ENCODE measurements around the gene SFTPB. TPM values are rescaled to one million over a fixed set of nuclear protein-coding genes. Genes with fewer than 3 reads are reported as not detected.

The SFTPB gene
- polyA plus RNA-seq, 1 donor from 2014 or later: not detected

DNA sequence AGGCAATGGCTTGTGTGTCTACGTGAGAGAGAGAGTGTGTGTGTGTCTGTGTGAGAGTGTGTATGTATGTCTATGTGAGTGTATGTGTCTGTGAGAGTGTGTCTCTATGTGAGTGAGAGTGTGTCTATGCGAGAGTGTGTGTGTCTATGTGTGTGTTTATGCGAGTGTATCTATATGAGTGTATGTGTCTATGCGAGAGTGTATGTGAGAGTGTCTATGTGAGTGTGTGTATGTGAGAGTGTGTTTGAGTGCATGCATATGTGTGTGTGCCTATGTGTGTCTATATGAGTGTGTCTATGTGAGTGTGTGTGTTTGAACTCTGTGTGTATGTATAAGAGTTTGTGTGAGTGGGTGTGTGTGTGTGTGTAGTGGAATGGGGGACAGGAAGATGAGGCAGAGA is 16.4 kb upstream of the SFTPB start:
- H2AFZ ChIP-seq (ENCODE audit: low read depth, low read length): no peak overlapping the region
- no peaks in the 10 kb centered on the region for H3K79me2 ChIP-seq (replicated peaks; ENCODE audit: insufficient read depth, low read length)
- no peaks in the 10 kb centered on the region for H3K9me3 ChIP-seq (ENCODE audit: low read length)
- no peaks in the 10 kb centered on the region for H3K9me2 ChIP-seq (ENCODE audit: insufficient read depth, low read length)
- H3K4me3 ChIP-seq (ENCODE audit: low read length): no peak overlapping the region
- TF ChIP-seq EZH2 (IDR thresholded peaks at IDR 0.05; ENCODE audit: borderline replicate concordance, insufficient read depth, low read length, poor library complexity, severe bottlenecking) (no peak), RAD21 (conservative IDR thresholded peaks at IDR 0.05) (no peak), EP300 (conservative IDR thresholded peaks at IDR 0.05; ENCODE audit: poor library complexity, severe bottlenecking) (no peak), POLR2AphosphoS5 (IDR thresholded peaks at IDR 0.05) (no peak), SMC3 (conservative IDR thresholded peaks at IDR 0.05; ENCODE audit: poor library complexity) (no peak), TAF1 (IDR thresholded peaks at IDR 0.05; ENCODE audit: low read depth) (no peak), CTCF (IDR thresholded peaks at IDR 0.05; ENCODE audit: poor library complexity, severe bottlenecking) (no peak), MXI1 (conservative IDR thresholded peaks at IDR 0.05; ENCODE audit: poor library complexity, severe bottlenecking) (no peak)
- TF ChIP-seq, protein P1, sequence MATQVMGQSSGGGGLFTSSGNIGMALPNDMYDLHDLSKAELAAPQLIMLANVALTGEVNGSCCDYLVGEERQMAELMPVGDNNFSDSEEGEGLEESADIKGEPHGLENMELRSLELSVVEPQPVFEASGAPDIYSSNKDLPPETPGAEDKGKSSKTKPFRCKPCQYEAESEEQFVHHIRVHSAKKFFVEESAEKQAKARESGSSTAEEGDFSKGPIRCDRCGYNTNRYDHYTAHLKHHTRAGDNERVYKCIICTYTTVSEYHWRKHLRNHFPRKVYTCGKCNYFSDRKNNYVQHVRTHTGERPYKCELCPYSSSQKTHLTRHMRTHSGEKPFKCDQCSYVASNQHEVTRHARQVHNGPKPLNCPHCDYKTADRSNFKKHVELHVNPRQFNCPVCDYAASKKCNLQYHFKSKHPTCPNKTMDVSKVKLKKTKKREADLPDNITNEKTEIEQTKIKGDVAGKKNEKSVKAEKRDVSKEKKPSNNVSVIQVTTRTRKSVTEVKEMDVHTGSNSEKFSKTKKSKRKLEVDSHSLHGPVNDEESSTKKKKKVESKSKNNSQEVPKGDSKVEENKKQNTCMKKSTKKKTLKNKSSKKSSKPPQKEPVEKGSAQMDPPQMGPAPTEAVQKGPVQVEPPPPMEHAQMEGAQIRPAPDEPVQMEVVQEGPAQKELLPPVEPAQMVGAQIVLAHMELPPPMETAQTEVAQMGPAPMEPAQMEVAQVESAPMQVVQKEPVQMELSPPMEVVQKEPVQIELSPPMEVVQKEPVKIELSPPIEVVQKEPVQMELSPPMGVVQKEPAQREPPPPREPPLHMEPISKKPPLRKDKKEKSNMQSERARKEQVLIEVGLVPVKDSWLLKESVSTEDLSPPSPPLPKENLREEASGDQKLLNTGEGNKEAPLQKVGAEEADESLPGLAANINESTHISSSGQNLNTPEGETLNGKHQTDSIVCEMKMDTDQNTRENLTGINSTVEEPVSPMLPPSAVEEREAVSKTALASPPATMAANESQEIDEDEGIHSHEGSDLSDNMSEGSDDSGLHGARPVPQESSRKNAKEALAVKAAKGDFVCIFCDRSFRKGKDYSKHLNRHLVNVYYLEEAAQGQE (IDR thresholded peaks at IDR 0.05; ENCODE audit: borderline replicate concordance): no peak
- H3K27me3 ChIP-seq (ENCODE audit: insufficient read depth, low read depth, low read length): no peaks in the 10 kb centered on the region
- no peaks in the 10 kb centered on the region for H3F3A ChIP-seq (ENCODE audit: insufficient read depth, low read length, poor library complexity, severe bottlenecking)
- no peak overlapping the region for H3K4me2 ChIP-seq (ENCODE audit: low read length)
- H3K36me3 ChIP-seq (ENCODE audit: insufficient read depth, low read length): no peaks in the 10 kb centered on the region
- H3K27ac ChIP-seq (ENCODE audit: low read length): no peak overlapping the region
- no peak overlapping the region for H3K9ac ChIP-seq (ENCODE audit: low read length)
- H4K20me1 ChIP-seq (ENCODE audit: insufficient read depth): no peaks in the 10 kb centered on the region

DNA sequence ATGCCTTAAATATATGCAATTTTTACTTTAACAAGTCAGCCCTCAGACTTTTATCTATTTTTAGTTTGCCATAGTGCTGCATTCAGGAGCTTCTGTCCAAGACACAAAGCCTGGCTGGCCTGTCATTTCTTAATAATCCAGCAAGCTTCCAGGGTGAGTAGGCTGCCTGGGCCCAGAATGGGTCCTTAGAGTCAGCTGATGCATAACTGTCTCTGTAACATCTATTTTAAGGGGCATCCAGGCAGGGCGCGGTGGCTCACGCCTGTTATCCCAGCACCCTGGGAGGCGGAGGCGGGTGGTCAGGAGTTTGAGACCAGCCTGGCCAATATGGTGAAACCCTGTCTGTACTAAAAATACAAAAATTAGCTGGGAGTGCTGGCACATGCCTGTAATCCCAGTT is 14.4 kb upstream of the SFTPB start:
- H3K9ac ChIP-seq (ENCODE audit: low read length): no peak overlapping the region
- H3K9me3 ChIP-seq (ENCODE audit: low read length): no peaks in the 10 kb centered on the region
- no peaks in the 10 kb centered on the region for H3F3A ChIP-seq (ENCODE audit: insufficient read depth, low read length, poor library complexity, severe bottlenecking)
- H3K27me3 ChIP-seq (ENCODE audit: insufficient read depth, low read depth, low read length): no peaks in the 10 kb centered on the region
- no peaks in the 10 kb centered on the region for H3K9me2 ChIP-seq (ENCODE audit: insufficient read depth, low read length)
- no peak overlapping the region for H3K27ac ChIP-seq (ENCODE audit: low read length)
- H3K4me2 ChIP-seq (ENCODE audit: low read length): no peak overlapping the region
- no peak for TF ChIP-seq TAF1 (IDR thresholded peaks at IDR 0.05; ENCODE audit: low read depth)
- no peak for TF ChIP-seq CTCF (IDR thresholded peaks at IDR 0.05; ENCODE audit: poor library complexity, severe bottlenecking)
- TF ChIP-seq SMC3 (conservative IDR thresholded peaks at IDR 0.05; ENCODE audit: poor library complexity): no peak
- TF ChIP-seq EZH2 (IDR thresholded peaks at IDR 0.05; ENCODE audit: borderline replicate concordance, insufficient read depth, low read length, poor library complexity, severe bottlenecking): no peak
- no peak for TF ChIP-seq POLR2AphosphoS5 (IDR thresholded peaks at IDR 0.05)
- TF ChIP-seq, protein P1 (IDR thresholded peaks at IDR 0.05; ENCODE audit: borderline replicate concordance): no peak
- no peak for TF ChIP-seq EP300 (conservative IDR thresholded peaks at IDR 0.05; ENCODE audit: poor library complexity, severe bottlenecking)
- no peak for TF ChIP-seq MXI1 (conservative IDR thresholded peaks at IDR 0.05; ENCODE audit: poor library complexity, severe bottlenecking)
- TF ChIP-seq RAD21 (conservative IDR thresholded peaks at IDR 0.05): no peak
- H3K4me3 ChIP-seq (ENCODE audit: low read length): no peak overlapping the region
- H4K20me1 ChIP-seq (ENCODE audit: insufficient read depth): no peaks in the 10 kb centered on the region
- H2AFZ ChIP-seq (ENCODE audit: low read depth, low read length): no peak overlapping the region
- no peaks in the 10 kb centered on the region for H3K36me3 ChIP-seq (ENCODE audit: insufficient read depth, low read length)
- H3K79me2 ChIP-seq (replicated peaks; ENCODE audit: insufficient read depth, low read length): no peaks in the 10 kb centered on the region
